ENCODE data around the gene PTPRQ.

The PTPRQ gene

DNA sequence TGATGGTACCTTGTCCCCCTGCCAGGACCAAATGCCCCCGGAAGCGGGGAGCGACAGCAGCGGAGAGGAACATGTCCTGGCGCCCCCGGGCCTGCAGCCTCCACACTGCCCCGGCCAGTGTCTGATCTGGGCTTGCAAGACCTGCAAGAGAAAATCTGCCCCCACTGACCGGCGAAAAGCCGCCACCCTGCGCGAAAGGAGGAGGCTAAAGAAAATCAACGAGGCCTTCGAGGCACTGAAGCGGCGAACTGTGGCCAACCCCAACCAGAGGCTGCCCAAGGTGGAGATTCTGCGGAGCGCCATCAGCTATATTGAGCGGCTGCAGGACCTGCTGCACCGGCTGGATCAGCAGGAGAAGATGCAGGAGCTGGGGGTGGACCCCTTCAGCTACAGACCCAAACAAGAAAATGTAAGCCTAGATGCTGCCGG lies 263.8 kb downstream of the PTPRQ start:
- DNase-seq, result no peak

DNA sequence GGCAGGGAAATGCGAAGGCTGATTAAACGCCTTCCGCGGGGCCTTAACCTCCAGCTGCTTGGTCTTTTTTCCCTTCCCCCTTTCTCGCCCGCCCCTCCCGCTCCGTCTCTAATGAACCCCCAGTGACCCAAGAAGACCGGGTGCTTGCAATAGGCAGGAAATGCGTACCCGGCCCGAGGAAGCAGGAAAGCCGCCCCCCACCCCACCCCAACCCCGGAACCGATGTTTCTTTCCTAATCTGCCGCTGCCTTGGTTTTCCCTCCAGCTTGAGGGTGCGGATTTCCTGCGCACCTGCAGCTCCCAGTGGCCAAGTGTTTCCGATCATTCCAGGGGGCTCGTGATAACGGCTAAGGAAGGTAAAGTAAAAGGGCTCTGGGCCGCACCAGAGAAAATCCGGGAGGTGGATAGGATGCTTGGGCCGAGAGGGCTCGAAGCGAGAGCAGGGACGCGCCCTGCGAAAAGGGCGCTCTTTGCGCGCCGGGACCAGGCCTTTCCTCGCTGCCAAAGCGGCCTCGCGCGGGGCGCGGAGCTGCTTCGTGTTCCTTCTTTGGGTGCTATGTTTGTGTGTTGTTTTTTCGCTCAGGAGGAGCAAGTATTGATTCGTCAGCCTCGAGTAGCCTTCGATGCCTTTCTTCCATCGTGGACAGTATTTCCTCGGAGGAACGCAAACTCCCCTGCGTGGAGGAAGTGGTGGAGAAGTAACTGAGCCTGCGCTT lies 264.4 kb downstream of the PTPRQ start:
- no peak for DNase-seq

DNA sequence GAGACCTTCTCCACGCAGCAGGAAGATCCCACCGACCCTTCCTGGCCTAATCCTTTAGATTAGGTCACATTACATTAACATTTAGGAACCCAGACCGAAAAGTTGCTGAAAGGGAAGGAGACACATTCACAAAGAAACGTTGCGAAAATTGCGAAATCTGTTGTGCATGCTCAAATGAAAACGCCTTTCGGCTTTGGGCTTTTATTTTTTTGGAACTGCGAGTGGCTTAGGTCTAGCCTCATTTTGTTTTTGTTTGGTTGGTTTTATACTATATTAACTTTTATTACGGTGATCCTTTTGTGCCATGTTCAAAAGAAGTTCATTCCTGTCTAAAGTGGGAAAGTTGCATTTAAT lies 264.9 kb downstream of the PTPRQ start:
- no peak for DNase-seq

DNA sequence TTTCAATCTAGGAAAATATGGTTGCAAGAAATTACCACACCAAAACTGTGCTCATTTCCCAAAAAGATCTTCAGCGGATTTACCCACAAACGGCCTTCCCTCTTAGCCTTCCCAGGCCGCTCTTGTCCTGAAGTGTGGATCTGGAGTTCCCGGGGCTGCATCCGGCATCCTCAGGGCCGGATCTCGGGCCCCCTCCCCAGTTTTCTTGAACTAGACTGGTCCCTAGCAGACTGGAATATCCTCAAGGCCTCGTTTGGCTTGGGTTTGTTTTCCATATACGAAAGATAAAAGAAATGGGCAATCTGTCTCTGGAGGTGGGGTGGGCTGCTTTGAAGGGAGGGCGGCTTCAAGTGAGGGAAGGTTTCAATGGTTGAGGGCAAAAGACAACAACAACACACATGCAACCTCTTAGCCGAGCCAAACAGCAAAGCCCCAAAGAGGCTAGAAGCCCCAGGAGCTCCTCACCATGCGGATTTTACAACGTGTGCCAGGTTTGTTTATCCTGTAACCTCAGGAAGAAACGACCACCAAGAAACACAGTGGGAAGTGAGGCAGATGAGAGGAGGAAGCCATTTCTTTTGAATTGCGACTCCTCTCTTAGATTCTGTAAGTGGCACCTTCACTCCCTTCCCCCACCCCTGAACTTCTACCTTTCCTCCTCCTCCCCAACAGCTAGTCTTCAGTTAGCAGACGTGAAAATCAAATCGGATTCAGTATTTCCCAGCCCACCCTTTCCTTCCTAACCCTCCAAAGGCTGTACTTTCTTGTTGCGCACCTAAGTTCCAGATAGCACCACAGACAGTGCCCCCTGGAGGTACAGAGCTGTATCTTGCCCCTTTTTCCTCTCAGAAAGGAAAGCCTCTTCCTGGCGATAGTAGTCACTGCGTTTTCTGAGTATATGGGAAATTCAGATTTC lies 266.0 kb downstream of the PTPRQ start:
- no peak for DNase-seq

DNA sequence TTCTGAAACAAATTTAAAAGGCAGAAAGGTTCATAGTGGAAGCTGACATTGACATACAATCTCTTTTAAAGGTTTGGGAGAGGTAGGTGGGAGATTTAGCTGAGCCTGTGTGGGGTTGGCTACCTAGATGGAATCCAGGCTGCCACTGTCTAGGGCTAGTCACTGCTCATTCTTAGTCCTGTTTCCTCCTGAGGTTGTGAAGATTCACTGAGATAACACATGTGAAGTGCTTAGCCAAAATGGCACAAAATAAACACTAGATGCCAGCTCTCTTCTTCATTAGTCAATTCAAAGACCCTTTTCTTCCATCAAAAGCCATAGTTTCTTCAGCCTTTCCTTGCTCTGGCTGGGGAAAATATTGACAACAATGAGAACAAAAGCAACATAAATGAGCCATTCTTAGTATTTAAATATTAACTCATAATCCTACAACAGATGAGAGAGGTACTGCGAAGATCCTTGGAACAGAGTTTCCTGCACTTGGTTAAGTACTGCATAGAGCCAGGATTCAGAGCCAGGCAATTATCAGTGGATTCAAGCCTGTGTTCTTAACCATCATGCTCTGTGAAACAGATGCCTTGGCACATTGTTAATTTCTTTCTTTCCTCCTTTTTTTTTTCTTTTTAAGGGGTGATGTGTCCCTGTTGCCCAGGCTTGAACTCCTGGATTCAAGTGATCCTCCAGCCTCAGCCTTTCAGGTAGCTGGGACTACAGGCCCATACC lies 266.9 kb downstream of the PTPRQ start:
- DNase-seq, result no peak

DNA sequence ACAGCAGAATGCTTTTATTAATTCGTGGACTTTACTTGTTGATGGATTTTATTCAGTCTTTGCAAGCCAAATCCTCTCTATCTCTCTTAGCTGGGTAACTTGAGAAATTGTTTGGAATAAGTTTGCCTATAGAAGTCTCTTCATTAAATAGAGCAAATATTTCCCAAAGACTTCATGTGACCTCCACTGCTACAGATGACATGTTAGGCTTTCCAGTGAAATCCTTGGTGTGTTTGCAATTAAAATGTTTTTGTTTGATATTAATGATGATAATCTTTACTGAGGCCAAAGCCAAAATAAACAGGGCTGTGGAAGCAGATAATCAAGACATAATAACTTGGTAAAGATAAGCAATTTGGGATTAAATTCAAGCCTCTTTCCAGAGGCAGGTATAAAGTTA lies 267.8 kb downstream of the PTPRQ start:
- no peak for DNase-seq

DNA sequence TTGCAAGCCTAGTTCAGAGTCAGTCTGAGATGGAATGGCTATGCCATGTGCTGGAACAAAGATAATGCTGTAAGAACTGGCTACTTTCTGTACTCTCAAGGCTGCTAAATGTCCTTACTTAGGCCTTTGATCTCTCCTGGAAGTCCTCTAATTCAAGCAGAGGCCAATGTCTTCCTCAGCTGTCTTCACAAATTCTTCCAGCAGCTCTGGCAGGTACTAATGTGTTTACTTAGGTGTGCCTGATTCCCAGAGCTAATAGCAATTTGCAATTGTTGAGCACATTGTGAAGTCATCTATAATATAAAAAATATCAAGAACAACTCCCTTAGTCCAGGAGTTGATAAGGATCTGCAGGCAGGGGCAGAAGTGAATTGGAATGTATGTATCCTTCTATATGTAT lies 268.8 kb downstream of the PTPRQ start:
- DNase-seq, result no peak

DNA sequence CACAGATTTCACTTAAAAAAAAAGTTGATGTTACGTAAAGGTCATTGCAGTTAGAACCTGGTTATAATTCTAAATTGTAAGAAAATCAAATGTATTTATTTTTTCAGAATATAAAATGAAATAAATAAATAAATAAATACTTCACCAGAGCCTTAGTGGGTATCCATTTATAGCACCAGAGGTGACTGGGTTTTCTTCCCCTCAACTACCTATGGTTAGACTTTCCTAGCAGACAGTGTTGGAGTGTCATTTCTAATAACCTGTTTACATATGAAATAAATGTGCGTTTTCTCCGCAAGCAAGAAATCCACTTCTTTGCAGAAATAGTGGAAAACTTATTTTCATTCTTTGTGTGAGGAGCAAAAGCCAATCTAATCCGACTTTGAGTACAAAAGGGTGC lies 269.4 kb downstream of the PTPRQ start:
- DNase-seq, result no peak

DNA sequence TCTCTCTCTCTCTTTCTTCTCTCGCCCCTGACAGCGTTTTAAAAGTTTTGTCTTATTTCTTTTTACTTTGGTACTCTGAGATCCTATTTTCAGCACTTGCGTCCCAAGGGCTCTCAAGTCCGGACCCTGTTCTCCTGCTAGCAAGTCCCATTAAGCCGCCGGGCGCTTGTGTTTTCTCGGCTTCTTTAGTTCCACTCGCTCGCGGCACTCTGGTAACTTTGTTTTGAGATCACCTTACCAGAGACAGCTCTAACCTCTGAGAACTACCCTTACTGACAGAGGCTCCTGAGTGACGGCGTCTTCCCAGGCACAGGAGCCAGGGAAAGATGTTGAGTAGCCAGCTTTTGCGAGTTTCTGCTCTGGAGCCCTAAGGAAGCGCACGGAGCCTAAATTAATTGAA lies 270.0 kb downstream of the PTPRQ start:
- no peak for DNase-seq

DNA sequence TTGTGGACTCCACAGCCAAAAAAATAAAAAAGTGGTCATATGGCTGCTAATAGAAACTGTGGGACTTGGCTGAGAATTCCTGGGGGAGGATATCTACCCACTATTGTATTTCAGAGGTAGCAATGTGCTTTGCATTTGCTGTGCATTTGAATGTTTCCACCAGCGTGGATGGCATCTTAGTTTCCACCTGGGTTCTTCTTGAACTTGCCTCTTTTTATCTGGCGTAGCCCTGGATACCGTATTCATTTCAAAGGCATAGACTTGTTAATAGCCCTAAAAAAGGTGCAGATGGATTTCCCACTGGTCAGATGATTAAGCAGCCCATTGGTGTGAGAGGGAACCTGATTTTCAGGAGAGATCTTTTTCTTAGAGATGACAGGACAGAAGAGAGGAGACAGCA lies 270.8 kb downstream of the PTPRQ start:
- no peak for DNase-seq

DNA sequence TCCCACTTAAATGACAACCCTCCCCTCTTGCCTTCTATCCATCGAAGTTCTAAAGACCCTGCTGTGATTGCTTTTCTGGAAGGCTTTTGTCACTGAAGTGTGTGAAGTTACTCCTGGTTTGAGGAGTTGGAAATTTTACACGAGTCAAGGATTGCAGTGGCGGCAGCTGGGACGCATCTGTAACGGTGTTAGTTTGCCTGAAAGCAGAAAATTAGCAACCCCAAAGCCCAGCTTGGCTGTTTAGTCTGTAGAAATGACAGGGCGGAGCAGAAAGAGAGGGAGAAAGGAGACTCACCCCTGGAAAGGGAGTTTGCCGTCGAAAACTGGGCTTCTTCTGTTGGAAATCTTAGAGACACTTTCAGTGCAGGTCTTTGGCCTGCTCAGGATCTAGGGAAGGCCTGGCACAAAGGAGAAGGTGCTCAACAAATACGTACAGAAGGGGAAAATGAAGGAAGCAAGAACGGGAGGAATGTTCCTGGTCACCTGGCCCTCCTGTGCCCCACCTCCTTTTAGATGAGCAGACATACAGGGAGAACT lies 271.7 kb downstream of the PTPRQ start:
- no peak for DNase-seq

DNA sequence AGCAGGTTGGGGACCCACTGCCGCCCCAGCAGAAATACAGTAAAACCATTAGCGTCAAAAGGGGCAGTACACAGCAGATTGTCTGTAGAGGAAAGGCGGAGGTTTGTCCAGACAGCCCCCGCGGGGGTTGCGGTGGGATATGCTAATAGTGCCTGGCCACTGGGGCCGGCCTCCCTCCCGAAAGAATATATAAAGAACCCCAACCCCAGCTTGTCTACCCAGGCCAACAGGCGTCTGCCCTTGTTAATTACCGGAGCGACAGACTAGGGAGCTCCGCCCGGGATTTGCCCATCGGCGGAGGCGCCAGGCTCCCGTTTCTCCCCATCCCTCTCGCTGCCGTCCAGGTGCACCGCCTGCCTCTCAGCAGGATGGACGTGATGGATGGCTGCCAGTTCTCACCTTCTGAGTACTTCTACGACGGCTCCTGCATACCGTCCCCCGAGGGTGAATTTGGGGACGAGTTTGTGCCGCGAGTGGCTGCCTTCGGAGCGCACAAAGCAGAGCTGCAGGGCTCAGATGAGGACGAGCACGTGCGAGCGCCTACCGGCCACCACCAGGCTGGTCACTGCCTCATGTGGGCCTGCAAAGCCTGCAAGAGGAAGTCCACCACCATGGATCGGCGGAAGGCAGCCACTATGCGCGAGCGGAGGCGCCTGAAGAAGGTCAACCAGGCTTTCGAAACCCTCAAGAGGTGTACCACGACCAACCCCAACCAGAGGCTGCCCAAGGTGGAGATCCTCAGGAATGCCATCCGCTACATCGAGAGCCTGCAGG lies 272.8 kb downstream of the PTPRQ start, which contains the start of gene MYF5:
TSS of gene MYF5 (plus strand) at position 217 of the 774 bp plus-strand sequence. CDS start at position 369, 152 bp downstream.
- DNase-seq, result no peak

DNA sequence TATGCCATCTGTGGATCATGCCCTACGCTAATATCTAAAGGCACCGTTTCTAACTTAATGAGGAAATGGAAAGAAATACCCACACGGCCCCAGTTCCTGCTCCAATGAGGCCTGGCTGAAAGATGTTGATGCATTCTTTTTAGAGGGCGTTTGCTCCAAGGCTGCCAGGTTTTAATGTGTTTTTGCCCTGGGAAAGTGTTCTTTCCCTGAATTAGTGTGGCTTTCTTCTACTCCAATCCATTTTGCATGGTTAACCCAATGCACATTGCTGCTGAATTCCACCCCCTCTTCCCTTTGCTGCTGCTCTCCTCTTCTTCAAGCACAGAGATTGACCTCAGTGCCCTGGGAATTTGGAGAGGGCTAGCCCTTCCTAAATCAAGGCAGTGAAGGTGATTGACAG lies 273.8 kb downstream of the PTPRQ start:
- DNase-seq, result no peak

DNA sequence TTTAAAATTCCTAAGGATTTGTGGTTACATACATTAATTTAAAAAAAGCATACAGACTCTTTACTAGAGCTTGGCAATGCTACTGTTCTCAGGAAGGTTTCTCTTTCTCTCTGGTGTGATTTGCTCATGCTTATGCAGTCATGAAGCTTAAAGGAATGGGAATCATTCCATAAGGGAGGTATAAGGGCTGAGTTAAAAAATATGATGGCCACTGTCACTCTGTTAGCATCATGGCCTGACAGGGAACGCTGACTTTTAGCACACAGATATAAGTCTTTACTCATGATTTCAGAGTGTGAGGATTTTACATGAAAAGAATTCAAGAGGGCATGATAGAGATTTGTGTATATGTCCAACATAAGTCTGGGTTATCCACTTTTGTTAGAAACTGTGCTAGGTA lies 276.5 kb downstream of the PTPRQ start:
- no peak for DNase-seq

DNA sequence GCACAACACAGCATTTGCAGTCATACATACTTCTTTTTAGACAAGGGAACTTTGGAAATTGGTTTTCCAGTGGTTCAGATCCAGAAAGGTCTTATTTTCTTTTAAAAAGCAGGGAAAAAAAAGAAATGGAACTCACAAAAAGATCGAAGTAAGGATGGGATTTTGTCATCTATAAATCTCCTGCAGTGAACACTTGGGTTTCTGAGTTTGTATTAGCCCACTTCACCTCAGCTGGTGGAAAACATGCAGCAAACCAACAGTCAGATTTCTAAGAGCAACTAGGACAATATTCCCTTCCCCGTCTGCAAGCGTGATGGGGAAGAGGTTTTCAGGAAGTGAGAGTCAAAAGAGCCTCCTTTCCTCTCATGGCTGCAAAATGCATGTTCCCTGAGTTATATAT lies 277.3 kb downstream of the PTPRQ start:
- no peak for DNase-seq
